HL-60 (cell line): ENCODE measurements around the gene CHD2.

Source experiments
- DNase-seq, 2 experiments: peaks; one replicate each; pipeline ENCODE4 v3.0.0-alpha.2; 2010 to 2020; ENCODE audit warnings: low read depth in 1 of 2, low spot score in 1 of 2
- H3K27ac ChIP-seq: fragments of 250-450 bp; sonication (Bioruptor Pico); replicated peaks from 2 replicates; pipeline ENCODE4 v1.5.1; 2020; ENCODE audit warnings: mild to moderate bottlenecking, moderate library complexity
- H3K27me3 ChIP-seq: fragments of 250-450 bp; sonication (Bioruptor Pico); 2 replicates; pipeline ENCODE4 v1.5.1; 2021; ENCODE audit warnings: mild to moderate bottlenecking, moderate library complexity; ENCODE audit not compliant: insufficient read depth, poor library complexity, severe bottlenecking
- H3K4me3 ChIP-seq: replicated peaks from 2 replicates; pipeline ENCODE4 v1.5.1; 2011; ENCODE audit warnings: mild to moderate bottlenecking, control low read depth, low read length; ENCODE audit not compliant: insufficient read depth
- CTCF ChIP-seq: IDR thresholded peaks from one replicate; pipeline ENCODE4 v1.5.1; 2011; ENCODE audit warnings: low read length, control low read depth, inconsistent platforms; ENCODE audit not compliant: insufficient read depth
- GABPA ChIP-seq: IDR thresholded peaks from 2 replicates; pipeline ENCODE4 v1.6.1; 2012; ENCODE audit warnings: low read depth
- POLR2AphosphoS5 ChIP-seq: IDR thresholded peaks from 2 replicates; pipeline ENCODE4 v1.6.1; 2012; ENCODE audit warnings: low read depth
- SPI1 ChIP-seq: IDR thresholded peaks from 2 replicates; pipeline ENCODE4 v1.6.1; 2012; ENCODE audit warnings: low read depth, mild to moderate bottlenecking, borderline replicate concordance
- TF ChIP-seq, protein P1 (sequence below): IDR thresholded peaks from 2 replicates; pipeline ENCODE4 v1.6.1; 2012; ENCODE audit warnings: low read depth; ENCODE audit not compliant: insufficient replicate concordance

The CHD2 gene

DNA sequence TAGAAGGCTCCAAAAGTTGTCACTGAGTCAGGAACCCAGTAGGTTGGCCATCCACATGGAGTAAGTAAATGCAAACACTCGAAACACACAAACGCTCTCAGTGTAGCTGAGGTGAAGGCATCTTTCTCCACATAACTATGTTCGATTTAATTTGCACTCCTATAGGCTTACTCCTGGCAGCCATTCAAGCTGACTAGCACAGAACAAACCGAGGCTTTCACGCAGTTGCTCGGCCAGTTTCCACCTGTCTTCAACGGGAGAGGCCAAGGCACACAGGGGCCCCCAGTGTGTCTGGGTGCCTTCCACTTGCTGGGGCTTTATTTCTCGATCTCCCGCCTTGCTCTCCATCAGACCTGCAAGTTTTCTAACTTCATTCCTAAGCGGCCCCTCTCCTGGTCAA lies 170.0 kb downstream of the CHD2 start:
- Histone ChIP-seq H3K27me3 (peaks cover 37% of the 10 kb centered on the region), H3K4me3 (no peak overlapping the region), H3K27ac (no peak overlapping the region)
- DNase-seq: no peak
- TF ChIP-seq GABPA (no peak), CTCF (no peak), SPI1 (no peak), POLR2AphosphoS5 (no peak)
- TF ChIP-seq, protein P1, sequence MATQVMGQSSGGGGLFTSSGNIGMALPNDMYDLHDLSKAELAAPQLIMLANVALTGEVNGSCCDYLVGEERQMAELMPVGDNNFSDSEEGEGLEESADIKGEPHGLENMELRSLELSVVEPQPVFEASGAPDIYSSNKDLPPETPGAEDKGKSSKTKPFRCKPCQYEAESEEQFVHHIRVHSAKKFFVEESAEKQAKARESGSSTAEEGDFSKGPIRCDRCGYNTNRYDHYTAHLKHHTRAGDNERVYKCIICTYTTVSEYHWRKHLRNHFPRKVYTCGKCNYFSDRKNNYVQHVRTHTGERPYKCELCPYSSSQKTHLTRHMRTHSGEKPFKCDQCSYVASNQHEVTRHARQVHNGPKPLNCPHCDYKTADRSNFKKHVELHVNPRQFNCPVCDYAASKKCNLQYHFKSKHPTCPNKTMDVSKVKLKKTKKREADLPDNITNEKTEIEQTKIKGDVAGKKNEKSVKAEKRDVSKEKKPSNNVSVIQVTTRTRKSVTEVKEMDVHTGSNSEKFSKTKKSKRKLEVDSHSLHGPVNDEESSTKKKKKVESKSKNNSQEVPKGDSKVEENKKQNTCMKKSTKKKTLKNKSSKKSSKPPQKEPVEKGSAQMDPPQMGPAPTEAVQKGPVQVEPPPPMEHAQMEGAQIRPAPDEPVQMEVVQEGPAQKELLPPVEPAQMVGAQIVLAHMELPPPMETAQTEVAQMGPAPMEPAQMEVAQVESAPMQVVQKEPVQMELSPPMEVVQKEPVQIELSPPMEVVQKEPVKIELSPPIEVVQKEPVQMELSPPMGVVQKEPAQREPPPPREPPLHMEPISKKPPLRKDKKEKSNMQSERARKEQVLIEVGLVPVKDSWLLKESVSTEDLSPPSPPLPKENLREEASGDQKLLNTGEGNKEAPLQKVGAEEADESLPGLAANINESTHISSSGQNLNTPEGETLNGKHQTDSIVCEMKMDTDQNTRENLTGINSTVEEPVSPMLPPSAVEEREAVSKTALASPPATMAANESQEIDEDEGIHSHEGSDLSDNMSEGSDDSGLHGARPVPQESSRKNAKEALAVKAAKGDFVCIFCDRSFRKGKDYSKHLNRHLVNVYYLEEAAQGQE: no peak

- H3K27ac ChIP-seq: no peak overlapping the region
- TF ChIP-seq SPI1: no peak
- no peak for TF ChIP-seq POLR2AphosphoS5
- no peak for TF ChIP-seq GABPA
- no peak for TF ChIP-seq CTCF
- TF ChIP-seq, protein P1: no peak
- H3K4me3 ChIP-seq: no peak overlapping the region
- no peak for DNase-seq
- peaks cover 40% of the 10 kb centered on the region for H3K27me3 ChIP-seq
Measured at GRCh38 chr15:93070551-93071296, 170.6 kb downstream of the CHD2 start.

DNA sequence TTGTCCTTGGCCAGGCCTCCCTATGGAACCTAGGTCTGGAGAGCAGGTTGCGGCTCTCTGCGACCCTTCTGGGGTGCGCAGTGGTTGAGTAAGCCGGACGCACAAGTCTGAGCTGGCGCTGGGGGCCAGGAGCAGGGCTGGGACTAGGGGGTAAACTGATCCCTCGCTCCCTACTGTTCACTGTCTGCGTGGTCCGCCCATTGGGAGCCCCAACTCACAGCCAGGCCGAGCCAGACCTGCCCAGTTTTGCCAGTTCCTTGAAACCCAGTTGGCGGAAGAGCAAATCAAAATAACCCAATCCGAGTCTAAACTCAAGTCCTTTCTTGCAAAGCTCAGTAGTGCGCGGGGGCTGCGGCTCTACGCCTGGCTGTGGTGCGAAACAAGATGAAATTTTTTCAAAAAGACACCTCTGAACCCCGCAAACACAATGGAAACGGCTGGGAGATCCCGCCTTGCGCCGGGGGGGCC lies 171.4 kb downstream of the CHD2 start:
- TF ChIP-seq CTCF: no peak
- no peak for TF ChIP-seq SPI1
- TF ChIP-seq, protein P1: no peak
- TF ChIP-seq POLR2AphosphoS5: no peak
- no peak for TF ChIP-seq GABPA
- Histone ChIP-seq H3K27me3 (peaks cover 45% of the 10 kb centered on the region), H3K27ac (no peak overlapping the region), H3K4me3 (no peak overlapping the region)
- no peak for DNase-seq
